ENCODE results near the gene ATF7. TPM values are rescaled to one million over a fixed set of nuclear protein-coding genes. Genes with fewer than 3 reads are reported as not detected.
A peak's percentile ranks its signal among the peaks of the same experiment; 100 is the strongest.

ATF7 gene
- total RNA-seq, 2 experiments from 2014 or later = 13.3 to 14.3 TPM

DNA sequence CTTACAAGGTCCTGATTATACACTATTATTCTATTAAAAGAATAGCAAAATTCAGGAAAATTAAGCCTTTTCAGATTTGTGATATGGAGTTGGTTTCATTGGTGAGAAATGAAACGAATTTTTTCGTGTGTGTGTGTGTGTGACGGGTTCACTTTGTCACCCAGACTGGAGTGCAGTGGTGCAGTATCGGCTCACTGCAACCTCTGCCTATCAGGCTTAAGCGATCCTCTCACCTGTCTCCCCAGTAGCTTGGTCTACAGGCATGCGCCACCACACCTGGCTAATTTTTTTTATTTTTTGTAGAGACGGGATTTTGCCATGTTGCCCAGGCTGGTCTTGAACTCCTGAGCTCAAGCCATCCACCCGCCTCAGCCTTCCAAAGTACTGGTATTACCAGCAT is 164.6 kb downstream of the ATF7 start:
- no peak overlapping the region for H3K4me3 Mint-ChIP-seq
- peaks cover 100% of the 10 kb centered on the region for H3K36me3 Mint-ChIP-seq (ENCODE audit: low read depth)
- H3K4me1 Mint-ChIP-seq (ENCODE audit: low read depth) = peaks cover 54% of the 10 kb centered on the region
- H3K36me3 ChIP-seq (ENCODE audit: insufficient read depth, low read length) = peaks cover 98% of the 10 kb centered on the region
- ATAC-seq (ENCODE audit: poor library complexity) (no peak), DNase-seq (no peak)
- H3K9me3 ChIP-seq (ENCODE audit: control insufficient read depth in 1 of 2, insufficient read depth in 1 of 2, low read length in 2 of 2) = no peaks in the 10 kb centered on the region
- H3K9me3 Mint-ChIP-seq = no peaks in the 10 kb centered on the region
- no peak overlapping the region for H3K27ac ChIP-seq (ENCODE audit: low read depth in 1 of 2, low read length in 2 of 2)
- peaks cover 9% of the 10 kb centered on the region for H3K4me1 ChIP-seq (ENCODE audit: insufficient read depth, low read length)
- H3K27me3 Mint-ChIP-seq = no peaks in the 10 kb centered on the region
- POLR2A ChIA-PET = interaction anchor here (1.3 to 1.5 kb wide), 2 partner anchors 11 to 39 kb away, joined by 3 to 4 read pairs; partner anchors contain the start of gene TARBP2
- intact Hi-C loops (cut with DNase I, micrococcal nuclease) = no loop called here
- H3K27ac Mint-ChIP-seq = no peak overlapping the region
- CTCF ChIA-PET = no interaction called here
- no peak overlapping the region for H3K4me3 ChIP-seq (ENCODE audit: low read length)
- TF ChIP-seq, protein P1, sequence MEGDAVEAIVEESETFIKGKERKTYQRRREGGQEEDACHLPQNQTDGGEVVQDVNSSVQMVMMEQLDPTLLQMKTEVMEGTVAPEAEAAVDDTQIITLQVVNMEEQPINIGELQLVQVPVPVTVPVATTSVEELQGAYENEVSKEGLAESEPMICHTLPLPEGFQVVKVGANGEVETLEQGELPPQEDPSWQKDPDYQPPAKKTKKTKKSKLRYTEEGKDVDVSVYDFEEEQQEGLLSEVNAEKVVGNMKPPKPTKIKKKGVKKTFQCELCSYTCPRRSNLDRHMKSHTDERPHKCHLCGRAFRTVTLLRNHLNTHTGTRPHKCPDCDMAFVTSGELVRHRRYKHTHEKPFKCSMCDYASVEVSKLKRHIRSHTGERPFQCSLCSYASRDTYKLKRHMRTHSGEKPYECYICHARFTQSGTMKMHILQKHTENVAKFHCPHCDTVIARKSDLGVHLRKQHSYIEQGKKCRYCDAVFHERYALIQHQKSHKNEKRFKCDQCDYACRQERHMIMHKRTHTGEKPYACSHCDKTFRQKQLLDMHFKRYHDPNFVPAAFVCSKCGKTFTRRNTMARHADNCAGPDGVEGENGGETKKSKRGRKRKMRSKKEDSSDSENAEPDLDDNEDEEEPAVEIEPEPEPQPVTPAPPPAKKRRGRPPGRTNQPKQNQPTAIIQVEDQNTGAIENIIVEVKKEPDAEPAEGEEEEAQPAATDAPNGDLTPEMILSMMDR (IDR thresholded peaks at IDR 0.05) = no peak
- no peaks in the 10 kb centered on the region for H3K27me3 ChIP-seq (ENCODE audit: control insufficient read depth in 1 of 2, insufficient read depth in 2 of 2, low read length in 2 of 2)

DNA sequence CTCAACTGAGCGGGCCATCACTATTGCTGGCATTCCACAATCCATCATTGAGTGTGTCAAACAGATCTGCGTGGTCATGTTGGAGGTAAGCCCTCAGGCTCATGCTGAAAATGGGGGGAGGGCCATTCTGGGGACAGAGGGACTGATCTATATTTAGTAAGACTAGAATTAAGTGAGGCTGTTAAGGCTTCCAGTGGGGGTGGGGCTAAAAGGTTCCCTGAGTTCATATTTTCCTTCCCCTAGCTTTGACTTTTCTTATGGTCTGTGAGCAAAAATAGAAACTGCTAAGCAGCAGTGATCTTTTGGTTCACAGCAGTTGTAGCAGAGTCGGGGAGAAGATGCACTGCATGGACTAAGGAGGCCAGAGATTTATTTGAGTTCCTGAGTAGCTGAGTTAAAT is 165.1 kb downstream of the ATF7 start:
- ChIA-PET POLR2A (interaction anchor here (1.5 kb wide), 1 partner anchor 12 kb away, joined by 3 read pairs; no protein-coding TSS in a partner anchor), CTCF (no interaction called here)
- peaks cover 98% of the 10 kb centered on the region for H3K36me3 ChIP-seq (ENCODE audit: insufficient read depth, low read length)
- peaks cover 54% of the 10 kb centered on the region for H3K4me1 Mint-ChIP-seq (ENCODE audit: low read depth)
- no peaks in the 10 kb centered on the region for H3K9me3 ChIP-seq (ENCODE audit: control insufficient read depth in 1 of 2, insufficient read depth in 1 of 2, low read length in 2 of 2)
- no peak overlapping the region for H3K27ac ChIP-seq (ENCODE audit: low read depth in 1 of 2, low read length in 2 of 2)
- intact Hi-C loops (cut with DNase I, micrococcal nuclease) = no loop called here
- no peaks in the 10 kb centered on the region for H3K27me3 ChIP-seq (ENCODE audit: control insufficient read depth in 1 of 2, insufficient read depth in 2 of 2, low read length in 2 of 2)
- H3K4me3 ChIP-seq (ENCODE audit: low read length) = no peak overlapping the region
- DNase-seq = no peak
- H3K27me3 Mint-ChIP-seq = no peaks in the 10 kb centered on the region
- H3K9me3 Mint-ChIP-seq = no peaks in the 10 kb centered on the region
- ATAC-seq (ENCODE audit: poor library complexity) = no peak
- no peak overlapping the region for H3K4me3 Mint-ChIP-seq
- peaks cover 99% of the 10 kb centered on the region for H3K36me3 Mint-ChIP-seq (ENCODE audit: low read depth)
- no peak overlapping the region for H3K27ac Mint-ChIP-seq
- TF ChIP-seq, protein P1 (IDR thresholded peaks at IDR 0.05) = no peak
- peaks cover 9% of the 10 kb centered on the region for H3K4me1 ChIP-seq (ENCODE audit: insufficient read depth, low read length)

DNA sequence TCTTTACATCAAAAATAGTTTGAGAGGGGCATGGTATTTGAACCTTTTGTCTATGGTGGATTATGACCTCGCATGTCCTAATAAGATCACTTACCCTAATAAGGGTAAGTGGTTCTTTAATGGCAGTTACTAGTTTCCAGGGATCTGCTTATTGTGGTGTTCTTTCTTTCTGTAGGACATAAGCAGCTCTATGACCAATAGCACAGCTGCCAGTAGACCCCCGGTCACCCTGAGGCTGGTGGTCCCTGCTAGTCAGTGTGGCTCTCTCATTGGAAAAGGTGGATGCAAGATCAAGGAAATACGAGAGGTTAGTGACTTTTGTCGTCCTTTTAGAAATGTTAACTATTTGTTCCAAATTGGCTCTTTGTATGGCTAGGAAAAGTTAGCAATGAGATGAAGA is 167.1 kb downstream of the ATF7 start:
- peaks cover 18% of the 10 kb centered on the region for H3K4me1 ChIP-seq (ENCODE audit: insufficient read depth, low read length)
- Mint-ChIP-seq H3K36me3 (ENCODE audit: low read depth) (peaks cover 99% of the 10 kb centered on the region), H3K27ac (no peak overlapping the region), H3K4me3 (peak overlapping the region; percentile 20), H3K9me3 (no peaks in the 10 kb centered on the region), H3K4me1 (ENCODE audit: low read depth) (peaks cover 56% of the 10 kb centered on the region), H3K27me3 (no peaks in the 10 kb centered on the region)
- H3K9me3 ChIP-seq (ENCODE audit: control insufficient read depth in 1 of 2, insufficient read depth in 1 of 2, low read length in 2 of 2) = no peaks in the 10 kb centered on the region
- peaks cover 99% of the 10 kb centered on the region for H3K36me3 ChIP-seq (ENCODE audit: insufficient read depth, low read length)
- TF ChIP-seq, protein P1 (IDR thresholded peaks at IDR 0.05) = no peak
- no peak for ATAC-seq (ENCODE audit: poor library complexity)
- intact Hi-C loops (cut with DNase I, micrococcal nuclease) = loop anchor here in 1 of 2 experiments (10.0 kb wide), 1 partner anchor 454 kb away; the partner anchor contains the start of gene EIF4B
- H3K27ac ChIP-seq (ENCODE audit: low read depth in 1 of 2, low read length in 2 of 2) = no peak overlapping the region
- no peak for DNase-seq
- no peaks in the 10 kb centered on the region for H3K27me3 ChIP-seq (ENCODE audit: control insufficient read depth in 1 of 2, insufficient read depth in 2 of 2, low read length in 2 of 2)
- no peak overlapping the region for H3K4me3 ChIP-seq (ENCODE audit: low read length)
- CTCF ChIA-PET = no interaction called here
- POLR2A ChIA-PET = interaction anchor here (2.1 kb wide), 1 partner anchor 42 kb away, joined by 12 read pairs; the partner anchor contains the start of gene TARBP2

Other genes with a start within 250 kb of the ATF7 start
- gene SP1, start 246.2 kb downstream of the ATF7 start, total RNA-seq = 10 to 100 TPM; 42.3 to 43.3 TPM
- not detected for gene AMHR2, start 202.5 kb downstream of the ATF7 start, total RNA-seq
- gene PRR13, start 184.6 kb downstream of the ATF7 start, total RNA-seq = 100 to 1,000 TPM; 133 to 142 TPM
- gene PCBP2, start 174.3 kb downstream of the ATF7 start, total RNA-seq = 1,000 to 10,000 TPM; 1,331 to 1,359 TPM
- 10 to 100 TPM; 12.6 to 15.2 TPM for gene MAP3K12, start 126.9 kb downstream of the ATF7 start, total RNA-seq
- 10 to 100 TPM; 21.7 to 22.4 TPM for gene TARBP2, start 125.1 kb downstream of the ATF7 start, total RNA-seq
- not detected for gene NPFF, start 118.9 kb downstream of the ATF7 start, total RNA-seq
- 100 to 1,000 TPM; 235 to 245 TPM for gene ATP5MC2, start 49.7 kb upstream of the ATF7 start, total RNA-seq
- 10 to 100 TPM; 66.8 to 69.3 TPM for gene CALCOCO1, start 101.1 kb upstream of the ATF7 start, total RNA-seq
- gene CISTR, start 125.6 kb upstream of the ATF7 start, total RNA-seq = not detected

Measured in CD4-positive, alpha-beta T cell (primary cell).